Measurements from ENCODE around the gene GRXCR1.

DNA sequence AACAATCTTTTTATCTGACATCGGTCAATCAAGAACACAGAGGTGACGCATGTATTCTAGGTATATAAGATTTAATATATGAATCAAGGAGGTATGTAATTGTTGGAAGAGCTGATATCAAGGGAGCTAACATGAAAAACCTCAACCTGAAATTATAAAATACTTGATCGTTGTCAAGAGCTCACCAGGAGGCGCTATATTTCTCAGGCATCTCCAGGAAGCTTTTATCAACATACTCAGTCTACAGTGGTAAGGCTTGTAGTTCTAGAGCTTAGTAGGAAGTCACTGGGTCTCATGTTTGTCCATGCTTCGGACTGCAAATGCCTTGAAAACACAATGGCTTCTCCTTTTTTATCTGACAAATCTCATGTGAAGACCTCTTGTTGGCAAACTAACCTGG lies 156.1 kb downstream of the GRXCR1 start:
- TF ChIP-seq, protein P1, sequence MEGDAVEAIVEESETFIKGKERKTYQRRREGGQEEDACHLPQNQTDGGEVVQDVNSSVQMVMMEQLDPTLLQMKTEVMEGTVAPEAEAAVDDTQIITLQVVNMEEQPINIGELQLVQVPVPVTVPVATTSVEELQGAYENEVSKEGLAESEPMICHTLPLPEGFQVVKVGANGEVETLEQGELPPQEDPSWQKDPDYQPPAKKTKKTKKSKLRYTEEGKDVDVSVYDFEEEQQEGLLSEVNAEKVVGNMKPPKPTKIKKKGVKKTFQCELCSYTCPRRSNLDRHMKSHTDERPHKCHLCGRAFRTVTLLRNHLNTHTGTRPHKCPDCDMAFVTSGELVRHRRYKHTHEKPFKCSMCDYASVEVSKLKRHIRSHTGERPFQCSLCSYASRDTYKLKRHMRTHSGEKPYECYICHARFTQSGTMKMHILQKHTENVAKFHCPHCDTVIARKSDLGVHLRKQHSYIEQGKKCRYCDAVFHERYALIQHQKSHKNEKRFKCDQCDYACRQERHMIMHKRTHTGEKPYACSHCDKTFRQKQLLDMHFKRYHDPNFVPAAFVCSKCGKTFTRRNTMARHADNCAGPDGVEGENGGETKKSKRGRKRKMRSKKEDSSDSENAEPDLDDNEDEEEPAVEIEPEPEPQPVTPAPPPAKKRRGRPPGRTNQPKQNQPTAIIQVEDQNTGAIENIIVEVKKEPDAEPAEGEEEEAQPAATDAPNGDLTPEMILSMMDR (IDR thresholded peaks at IDR 0.05) = no peak
- no peak for TF ChIP-seq EZH2 (IDR thresholded peaks at IDR 0.05; ENCODE audit: borderline replicate concordance, insufficient read depth, low read depth, low read length, poor library complexity, severe bottlenecking)

Data from B cell (primary cell).